Panc1 (cell line): ENCODE results near the gene GLRX5.

Source experiments
- SIN3A ChIP-seq: IDR thresholded peaks from 2 replicates; pipeline ENCODE4 v1.6.1; 2012; ENCODE audit warnings: low read depth, mild to moderate bottlenecking, low read length, moderate library complexity, borderline replicate concordance; ENCODE audit not compliant: insufficient read depth
- TCF7L2 ChIP-seq: IDR thresholded peaks from 2 replicates; pipeline ENCODE4 v1.6.1; 2011; ENCODE audit warnings: mild to moderate bottlenecking, low read depth, low read length, inconsistent platforms
- TF ChIP-seq, protein P1 (sequence below): fragments of 450-650 bp; IDR thresholded peaks from 2 replicates; pipeline ENCODE4 v1.5.1; 2017; ENCODE audit warnings: mild to moderate bottlenecking

DNA sequence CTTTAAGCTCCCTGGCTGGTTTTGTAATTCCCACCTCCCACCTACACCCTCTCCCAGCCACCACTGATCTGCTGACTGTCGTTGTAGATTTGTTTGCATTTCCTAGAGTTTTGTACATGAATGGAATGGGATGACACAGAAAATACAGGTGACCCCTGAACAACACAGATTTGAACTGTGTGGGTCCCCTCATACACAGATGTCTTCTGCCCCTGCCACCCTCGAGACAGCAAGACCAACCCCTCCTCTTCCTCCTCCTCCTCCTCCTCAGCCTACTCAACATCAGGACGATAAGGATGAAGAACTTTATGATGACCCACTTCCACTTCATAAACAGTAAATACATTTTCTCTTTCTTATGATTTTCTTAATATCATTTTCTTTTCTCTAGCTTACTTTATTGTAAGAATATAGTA, 47.2 kb upstream of the GLRX5 start:
- TF ChIP-seq, protein P1, sequence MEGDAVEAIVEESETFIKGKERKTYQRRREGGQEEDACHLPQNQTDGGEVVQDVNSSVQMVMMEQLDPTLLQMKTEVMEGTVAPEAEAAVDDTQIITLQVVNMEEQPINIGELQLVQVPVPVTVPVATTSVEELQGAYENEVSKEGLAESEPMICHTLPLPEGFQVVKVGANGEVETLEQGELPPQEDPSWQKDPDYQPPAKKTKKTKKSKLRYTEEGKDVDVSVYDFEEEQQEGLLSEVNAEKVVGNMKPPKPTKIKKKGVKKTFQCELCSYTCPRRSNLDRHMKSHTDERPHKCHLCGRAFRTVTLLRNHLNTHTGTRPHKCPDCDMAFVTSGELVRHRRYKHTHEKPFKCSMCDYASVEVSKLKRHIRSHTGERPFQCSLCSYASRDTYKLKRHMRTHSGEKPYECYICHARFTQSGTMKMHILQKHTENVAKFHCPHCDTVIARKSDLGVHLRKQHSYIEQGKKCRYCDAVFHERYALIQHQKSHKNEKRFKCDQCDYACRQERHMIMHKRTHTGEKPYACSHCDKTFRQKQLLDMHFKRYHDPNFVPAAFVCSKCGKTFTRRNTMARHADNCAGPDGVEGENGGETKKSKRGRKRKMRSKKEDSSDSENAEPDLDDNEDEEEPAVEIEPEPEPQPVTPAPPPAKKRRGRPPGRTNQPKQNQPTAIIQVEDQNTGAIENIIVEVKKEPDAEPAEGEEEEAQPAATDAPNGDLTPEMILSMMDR: no peak
- TF ChIP-seq TCF7L2 (no peak), SIN3A (no peak)
